GM18907 (cell line): ENCODE data around the gene PCNP.
"Not testable (repeated sequence)": the region's sequence is repeated elsewhere in the genome, so short reads cannot be mapped to it uniquely, and the experiment has no call there.

ENCODE experiments used
- ATAC-seq: cut with Tn5 transposase; IDR thresholded peaks from one replicate; pipeline ENCODE4 v1.9.1; 2021; ENCODE audit warnings: mild to moderate bottlenecking, moderate library complexity; ENCODE audit not compliant: unreplicated experiment

Gene PCNP, protein sequence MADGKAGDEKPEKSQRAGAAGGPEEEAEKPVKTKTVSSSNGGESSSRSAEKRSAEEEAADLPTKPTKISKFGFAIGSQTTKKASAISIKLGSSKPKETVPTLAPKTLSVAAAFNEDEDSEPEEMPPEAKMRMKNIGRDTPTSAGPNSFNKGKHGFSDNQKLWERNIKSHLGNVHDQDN

DNA sequence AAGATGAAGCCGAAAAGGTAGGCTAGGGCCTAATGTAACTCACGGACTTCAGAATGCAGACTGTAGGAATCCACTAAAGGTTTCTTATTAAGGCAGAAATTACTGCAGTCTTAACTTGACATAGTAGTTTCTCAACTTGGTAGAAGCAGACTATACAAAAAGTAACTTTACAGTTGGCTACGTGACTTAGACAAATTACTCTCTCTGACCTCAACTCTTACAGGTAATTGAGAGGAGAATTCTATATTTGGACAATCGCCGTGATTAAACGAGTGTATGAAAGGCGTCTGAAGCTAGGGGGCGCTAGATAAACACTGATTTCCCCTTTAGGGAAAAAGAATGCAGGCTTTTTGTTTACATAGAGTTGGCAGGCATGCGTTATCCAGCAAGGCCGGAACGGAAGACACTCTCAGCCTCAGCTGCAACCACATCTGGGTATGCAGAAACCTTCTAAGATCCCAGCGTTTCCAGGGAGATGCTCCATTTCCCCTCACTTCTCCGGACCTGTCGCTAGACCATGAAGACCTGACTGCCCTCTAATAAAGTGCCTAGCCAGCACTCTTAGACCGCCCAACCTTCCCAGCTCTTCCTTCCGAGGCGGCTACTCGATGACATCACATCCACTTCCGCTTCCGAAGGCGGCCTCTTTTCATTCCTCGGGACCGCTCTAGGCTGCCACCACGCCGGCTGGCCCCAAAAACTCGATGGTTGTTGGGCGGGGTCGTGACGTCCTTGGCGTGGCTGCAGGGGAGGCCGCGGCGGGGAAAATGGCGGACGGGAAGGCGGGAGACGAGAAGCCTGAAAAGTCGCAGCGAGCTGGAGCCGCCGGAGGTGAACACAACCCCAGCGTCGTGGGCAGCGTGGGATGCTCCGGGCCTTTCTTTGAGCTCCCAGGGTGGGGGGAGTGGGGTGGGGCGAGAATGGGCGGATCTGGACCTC is at the start of gene PCNP:
Gene PCNP (plus strand): TSS at position 732 of the 939 bp plus-strand sequence. CDS start 36 bp downstream, at position 768.
- ATAC-seq, result peak; percentile 90

DNA sequence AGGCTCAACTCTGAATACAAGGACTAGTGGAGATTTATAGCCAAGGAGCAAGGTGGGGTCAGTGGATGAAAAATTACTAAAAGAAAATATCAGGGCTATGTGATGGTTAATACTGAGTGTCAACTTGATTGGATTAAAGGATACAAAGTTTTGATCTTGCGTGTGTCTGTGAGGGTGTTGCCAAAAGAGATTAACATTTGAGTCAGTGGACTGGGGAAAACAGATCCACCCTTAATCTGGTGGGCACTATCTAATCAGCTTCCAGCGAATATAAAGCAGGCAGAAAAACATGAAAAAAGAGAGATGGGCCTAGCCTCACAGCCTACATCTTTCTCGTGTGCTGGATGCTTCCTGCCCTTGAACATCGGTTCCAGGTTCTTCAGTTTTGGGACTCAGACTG is 46.5 kb upstream of the PCNP start:
- ATAC-seq, result no peak

DNA sequence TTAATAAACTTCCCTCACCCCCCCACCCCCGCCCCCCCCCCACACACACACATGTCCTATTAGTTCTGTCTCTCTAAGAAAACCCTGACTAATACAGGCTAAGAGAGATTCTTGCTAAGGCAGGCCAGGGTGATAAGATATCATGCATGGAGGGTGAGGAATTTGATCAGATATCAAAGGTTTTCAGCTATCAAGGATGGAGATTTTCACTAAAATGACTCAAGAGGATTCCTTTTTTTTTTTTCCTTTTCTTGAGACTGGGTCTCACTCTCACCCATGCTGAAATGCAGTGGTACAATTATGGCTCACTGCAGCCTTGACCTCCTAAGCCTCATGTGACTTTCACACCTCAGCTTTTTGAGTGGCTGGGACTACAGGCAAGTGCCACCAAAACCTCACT is 46.1 kb upstream of the PCNP start:
- no peak for ATAC-seq

DNA sequence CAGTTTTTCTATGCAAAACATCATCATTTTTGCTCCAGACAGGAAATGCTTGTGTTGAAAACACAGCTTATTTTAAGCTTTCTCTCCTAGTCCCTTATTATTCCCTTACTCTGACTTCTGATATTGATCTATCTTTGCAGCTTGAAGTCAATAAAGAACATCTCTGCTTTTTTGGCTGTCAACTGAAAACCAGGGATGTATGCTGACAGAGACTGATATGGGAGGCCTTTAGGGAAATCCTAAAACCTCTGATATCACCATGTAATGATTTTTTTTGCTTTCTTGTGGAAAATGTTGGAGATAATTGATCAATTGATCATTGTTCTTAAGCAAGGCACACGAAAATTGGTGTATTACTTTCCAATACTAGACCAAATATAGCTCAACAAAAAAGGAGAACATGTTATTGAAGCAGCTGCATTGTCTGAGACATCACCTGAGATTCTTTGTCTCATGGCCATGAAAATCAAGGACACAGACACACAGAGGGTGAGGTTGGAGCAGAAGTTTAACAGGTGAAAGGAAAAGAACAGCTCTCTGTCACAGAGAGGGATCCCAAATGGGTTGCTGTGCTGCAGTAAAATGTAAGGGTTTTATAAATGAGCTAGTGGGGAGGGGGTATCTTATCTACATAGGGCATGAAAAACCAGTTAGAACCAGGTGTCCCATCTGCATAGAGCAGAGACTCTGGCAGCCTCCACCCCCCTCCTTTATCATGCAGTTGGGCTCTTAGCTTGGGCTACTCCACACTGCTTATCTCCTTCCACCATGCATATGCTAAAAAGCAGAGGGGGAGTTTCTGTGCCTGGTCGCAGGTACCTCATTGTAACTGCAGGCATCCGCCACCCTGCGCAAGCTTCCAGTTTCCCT is 43.9 kb upstream of the PCNP start:
- ATAC-seq, result no peak

DNA sequence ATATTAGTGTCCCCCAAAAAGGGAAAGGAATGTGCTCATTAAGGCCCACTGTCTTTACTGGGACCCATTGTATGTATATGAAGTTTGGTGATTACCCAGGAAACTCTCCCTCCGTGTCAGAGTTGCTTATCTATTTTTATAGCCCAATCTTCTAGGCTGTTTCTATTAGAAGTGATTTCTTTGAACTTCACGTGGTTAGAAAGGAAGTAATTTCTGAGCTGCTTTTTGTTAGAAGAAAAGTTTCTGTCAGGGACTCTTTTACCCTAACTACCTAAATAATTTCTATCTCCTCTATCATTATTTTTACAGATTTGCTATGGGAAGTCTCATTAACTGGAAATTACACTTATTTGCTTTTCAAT is 43.3 kb upstream of the PCNP start:
- no peak for ATAC-seq

DNA sequence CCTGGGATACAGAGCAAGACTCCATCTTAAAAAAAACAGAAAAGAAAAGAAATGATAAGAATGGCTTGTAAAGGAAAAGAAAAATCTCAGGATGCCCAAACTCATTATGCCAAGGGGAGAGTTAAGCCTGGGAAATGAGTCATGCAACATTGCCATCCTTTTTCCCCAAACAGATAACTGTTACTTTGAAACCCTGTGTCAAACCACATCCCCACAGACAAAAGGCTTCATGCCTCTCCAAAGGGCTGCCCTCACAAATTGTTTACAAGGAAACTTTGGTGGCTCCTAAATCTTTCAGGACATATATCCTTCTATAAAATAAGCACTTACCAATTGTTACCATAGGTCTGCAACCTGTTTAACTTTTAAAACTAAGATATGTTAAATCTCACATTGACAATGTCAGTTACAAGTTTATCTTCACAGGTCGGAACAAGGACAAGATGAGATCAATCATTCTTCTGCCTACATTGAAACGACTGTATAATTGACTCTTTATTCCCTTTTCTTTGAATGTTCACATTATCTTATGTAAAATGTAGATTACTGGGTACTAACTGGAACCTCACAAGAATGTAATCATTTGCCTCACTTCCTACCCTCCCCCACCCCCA is 42.4 kb upstream of the PCNP start:
- no peak for ATAC-seq

DNA sequence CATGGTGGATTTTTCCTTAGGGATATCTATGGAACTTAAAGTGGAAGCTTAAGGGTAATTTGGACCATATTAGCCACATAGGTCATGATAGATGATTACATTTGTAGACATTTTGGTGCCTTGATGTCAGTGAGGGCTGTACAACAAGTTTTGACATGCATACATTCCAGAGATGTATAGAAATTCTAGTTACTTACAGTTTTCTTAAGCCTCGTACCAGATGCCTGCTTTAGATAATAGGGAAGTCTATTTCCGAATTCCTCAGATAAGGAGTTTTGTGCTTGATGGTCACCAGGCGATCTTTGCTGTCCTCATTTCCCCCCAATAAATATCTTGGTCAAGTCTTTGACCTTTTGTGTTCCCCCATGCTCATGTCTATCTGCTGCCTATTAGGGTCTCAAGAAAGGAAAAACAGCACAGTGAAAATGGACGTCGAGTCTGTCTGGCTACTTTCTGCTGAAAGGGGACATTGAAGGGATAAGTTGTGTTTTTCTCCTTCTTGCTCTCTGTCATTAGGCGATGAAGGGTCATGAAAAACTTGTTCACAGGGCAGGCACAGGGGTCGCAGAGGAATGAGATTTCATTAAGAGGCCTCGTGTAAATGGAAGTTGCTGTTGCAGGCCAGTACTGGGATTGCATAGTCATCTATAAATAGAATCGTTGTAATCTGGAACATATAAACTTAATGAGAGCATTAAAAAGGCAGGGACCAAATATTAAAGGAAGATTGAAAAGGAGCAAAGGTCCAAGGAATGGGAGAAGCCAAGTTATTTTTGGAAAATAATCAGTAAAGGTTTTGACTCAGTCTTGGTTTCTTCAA is 41.0 kb upstream of the PCNP start:
- no peak for ATAC-seq

DNA sequence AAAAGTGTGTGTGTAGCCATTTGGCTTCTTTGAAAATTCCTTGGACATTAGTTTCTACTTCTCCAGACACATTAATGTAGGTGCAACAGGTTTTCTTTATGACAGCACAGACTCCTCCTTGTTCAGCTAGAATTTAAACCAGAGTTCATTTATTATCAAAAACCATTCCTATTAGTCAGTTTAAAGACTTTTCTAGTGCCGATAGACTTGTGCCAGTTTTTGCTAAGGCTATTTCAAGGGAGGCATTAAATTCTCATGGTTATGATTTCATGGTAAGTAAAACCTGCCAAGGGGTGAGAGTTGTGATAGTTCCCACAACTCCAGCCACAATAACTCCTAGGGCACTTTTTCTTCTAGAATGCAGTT is 40.4 kb upstream of the PCNP start:
- ATAC-seq, result no peak

DNA sequence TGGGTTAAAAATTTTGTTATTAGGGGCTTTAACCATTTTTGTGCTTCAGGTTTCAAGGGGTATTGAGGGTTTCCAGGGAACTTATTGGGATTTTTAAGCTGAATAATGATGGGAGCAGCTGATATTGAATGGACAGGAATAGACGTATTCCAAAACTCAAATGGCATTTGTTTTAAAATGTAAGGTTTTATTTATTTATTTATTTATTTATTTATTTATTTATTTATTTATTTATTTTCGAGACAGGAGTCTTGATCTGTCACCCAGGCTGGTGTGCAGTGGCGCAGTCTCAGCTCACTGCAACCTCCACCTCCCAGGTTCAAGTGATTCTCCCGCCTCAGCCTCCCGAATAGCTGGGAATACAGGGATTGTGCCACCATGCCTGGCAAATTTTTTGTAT is 38.8 kb upstream of the PCNP start:
- no peak for ATAC-seq

DNA sequence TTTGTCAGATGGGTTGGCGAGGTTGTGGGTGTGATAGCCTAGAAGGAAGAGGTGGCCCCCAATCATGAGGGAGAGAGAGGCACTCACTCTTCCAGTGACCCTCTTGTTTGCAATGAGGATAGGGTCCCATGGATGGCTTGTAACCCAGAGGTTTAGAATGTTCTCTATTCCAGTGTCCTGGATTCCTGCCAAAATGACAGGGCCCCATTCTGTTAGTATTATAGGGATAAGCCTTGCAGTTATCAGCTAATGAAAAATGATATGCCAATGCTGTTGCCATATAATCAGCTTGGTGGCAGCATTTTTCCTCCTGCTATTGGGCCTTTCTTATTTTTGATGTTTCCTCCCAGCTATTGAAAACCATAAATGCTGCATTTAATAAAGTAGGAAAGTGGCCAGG is 37.7 kb upstream of the PCNP start:
- ATAC-seq, result no peak

DNA sequence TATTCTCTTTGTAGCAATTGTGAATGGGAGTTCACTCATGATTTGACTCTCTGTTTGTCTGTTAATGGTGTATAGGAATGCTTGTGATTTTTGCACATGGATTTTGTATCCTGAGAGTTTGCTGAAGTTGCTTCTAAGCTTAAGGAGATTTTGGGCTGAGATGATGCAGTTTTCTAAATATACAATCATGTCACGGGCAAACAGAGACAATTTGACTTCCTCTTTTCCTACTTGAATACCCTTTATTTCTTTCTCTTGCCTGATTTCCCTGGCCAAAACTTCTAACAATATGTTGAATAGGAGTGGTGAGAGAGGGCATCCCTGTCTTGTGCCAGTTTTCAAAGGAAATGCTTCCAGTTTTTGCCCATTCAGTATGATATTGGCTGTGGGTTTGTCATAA is 37.0 kb upstream of the PCNP start:
- not testable (repeated sequence) for ATAC-seq

DNA sequence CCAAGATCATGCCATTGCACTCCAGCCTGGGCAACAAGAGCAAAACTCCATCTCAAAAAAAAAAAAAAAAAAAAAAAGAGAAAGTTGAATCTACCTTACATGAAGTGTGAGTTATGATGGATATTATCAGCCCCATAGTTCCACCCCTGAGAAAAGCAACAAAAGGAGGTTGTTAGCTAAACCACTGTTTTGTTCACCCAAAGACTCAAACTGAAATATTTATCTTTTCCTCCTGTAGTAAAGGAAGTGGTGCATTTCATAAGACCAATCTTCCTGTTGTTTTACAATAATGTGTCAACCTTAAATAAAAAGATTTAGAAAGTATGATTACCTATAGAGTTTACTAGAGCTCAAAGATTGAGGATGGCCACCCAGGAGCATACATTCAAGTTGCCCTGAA is 31.0 kb upstream of the PCNP start:
- no peak for ATAC-seq

DNA sequence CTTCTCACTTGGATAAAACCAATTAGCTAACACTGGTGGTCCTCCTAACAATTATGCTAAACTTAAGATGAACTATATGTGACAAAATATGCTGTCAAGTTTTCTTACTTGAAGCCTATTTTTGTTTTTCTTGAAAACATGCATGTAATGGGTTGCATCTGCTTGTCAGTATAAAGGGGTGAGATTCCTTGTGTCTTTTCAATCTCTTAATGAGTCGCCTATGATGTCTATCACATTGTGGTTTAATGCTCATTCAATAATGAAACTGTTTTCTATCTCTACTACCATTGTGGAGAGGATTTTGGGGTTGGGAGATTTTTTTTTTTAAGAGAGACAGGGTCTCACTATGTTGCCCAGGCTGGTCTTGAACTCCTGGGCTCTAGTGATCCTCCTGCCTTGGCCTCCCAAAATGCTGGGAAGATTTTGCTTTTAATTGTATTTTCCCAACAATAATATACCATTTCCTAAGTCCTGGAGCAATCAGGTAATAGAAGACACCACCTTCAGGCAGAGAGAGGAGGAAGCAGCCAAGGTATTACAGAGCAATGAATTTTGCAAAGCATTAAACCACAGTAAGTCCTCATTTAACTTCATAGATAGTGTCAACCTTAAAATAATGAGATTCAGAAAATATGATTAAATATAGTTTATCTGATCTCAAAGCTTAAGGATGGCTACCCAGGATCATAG is 29.7 kb upstream of the PCNP start:
- no peak for ATAC-seq

DNA sequence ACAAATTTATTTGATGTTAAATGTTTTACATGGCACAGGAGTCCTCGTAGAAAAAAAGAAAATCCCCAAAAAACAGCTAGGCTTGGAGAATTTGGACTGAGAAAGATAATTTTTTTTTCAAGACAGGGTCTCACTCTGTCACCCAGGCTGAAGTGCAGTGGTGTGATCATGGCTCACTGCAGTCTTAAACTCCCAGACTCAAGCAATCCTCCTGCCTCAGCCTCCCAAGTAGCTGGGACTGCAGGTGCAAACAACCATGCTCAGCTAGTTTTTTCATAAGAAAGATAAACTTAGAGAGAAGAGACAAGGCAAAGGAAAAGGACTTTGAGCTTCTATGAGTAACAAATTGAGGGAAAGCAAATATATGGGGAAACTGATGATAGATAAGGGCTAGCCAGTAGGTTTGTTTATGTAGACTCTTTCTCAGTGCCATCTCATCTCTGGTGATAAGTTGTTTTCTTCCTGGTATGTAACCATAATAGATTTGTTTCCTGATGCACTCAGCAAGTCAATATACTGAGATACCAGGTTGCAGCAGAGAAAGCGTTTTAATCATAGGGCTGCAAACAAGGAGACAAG is 25.4 kb upstream of the PCNP start:
- ATAC-seq, result no peak

DNA sequence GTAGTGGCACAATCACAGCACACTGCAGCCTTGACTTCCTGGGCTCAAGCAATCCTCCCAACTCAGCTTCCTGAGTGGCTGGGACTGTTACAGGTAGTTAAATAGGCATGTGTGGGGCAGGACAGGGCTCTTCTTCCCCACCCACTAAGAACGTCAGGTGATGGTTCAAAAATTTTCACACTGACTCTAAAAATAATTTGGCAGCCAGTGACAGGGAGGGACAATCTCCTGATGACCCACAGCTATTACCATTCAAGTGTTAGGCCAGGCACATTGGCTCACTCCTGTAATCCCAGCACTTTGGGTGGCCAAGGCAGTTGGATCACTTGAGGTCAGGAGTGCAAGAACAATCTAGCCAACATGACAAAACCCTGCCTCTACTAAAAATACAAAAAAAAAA is 24.5 kb upstream of the PCNP start:
- no peak for ATAC-seq

DNA sequence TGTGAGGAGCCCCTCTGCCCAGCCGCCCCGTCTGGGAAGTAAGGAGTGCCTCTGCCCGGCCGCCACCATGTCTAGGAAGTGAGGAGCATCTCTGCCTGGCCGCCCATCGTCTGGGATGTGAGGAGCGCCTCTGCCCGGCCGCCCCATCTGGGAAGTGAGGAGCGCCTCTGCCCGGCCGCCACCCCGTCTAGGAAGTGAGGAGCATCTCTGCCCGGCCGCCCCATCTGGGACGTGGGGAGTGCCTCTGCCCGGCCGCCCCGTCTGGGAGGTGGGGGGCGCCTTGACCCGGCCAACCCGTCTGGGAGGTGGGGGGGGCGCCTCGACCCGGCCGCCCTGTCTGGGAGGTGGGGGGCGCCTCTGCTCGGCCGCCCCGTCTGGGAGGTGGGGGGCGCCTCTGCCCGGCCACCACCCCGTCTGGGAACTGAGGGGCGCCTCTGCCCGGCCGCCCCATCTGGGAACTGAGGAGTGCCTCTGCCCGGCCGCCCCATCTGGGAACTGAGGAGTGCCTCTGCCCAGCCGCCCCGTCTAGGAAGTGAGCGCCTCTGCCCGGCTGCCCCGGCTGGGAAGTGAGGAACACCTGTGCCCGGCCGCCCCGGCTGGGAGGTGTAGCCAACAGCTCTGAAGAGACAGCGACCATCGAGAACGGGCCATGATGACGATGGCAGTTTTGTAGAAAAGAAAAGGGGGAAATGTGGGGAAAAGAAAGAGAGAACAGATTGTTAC is 22.5 kb upstream of the PCNP start:
- ATAC-seq, result not testable (repeated sequence)

DNA sequence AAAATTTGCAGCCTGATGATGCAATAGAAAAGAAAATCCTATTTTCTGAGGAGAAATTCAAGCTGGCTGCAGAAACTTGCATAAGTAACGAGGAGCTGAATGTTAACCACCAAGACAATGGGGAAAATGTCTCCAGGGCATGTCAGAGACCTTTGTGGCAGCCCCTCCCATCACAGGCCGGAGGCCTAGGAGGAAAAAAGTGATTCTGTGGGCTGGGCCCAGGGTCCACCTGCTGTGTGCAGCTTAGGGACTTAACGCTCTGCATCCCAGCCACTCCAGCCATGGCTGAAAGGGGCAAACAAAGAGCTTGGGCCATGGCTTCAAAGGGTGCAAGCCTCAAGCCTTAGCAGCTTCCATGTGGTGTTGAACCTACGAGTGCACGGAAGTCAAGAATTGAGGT is 20.6 kb upstream of the PCNP start:
- not testable (repeated sequence) for ATAC-seq

DNA sequence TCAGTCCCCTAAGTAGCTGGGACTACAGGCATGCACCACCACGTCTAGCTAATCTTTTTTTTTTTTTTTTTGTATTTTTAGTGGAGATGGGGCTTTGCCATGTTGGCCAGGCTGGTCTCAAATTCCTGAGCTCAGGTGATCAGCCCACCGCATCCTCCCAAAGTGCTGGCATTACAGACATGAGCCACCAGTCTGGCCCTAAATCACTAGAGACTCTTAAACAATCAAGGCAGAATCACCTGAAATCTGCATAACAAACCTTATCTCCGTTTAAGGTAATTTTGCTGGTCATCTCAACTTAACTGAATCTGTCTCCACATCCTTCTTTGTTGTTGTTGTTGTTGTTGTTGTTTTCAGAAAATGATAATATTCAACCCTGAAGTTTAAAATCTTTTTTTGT is 17.9 kb upstream of the PCNP start:
- ATAC-seq, result no peak
